ENCODE results near the gene CNNM3.

GRCh38 chr2:96809951-96810782 lies 5.9 kb upstream of the CNNM3 start:
- TF ChIP-seq, protein P1, sequence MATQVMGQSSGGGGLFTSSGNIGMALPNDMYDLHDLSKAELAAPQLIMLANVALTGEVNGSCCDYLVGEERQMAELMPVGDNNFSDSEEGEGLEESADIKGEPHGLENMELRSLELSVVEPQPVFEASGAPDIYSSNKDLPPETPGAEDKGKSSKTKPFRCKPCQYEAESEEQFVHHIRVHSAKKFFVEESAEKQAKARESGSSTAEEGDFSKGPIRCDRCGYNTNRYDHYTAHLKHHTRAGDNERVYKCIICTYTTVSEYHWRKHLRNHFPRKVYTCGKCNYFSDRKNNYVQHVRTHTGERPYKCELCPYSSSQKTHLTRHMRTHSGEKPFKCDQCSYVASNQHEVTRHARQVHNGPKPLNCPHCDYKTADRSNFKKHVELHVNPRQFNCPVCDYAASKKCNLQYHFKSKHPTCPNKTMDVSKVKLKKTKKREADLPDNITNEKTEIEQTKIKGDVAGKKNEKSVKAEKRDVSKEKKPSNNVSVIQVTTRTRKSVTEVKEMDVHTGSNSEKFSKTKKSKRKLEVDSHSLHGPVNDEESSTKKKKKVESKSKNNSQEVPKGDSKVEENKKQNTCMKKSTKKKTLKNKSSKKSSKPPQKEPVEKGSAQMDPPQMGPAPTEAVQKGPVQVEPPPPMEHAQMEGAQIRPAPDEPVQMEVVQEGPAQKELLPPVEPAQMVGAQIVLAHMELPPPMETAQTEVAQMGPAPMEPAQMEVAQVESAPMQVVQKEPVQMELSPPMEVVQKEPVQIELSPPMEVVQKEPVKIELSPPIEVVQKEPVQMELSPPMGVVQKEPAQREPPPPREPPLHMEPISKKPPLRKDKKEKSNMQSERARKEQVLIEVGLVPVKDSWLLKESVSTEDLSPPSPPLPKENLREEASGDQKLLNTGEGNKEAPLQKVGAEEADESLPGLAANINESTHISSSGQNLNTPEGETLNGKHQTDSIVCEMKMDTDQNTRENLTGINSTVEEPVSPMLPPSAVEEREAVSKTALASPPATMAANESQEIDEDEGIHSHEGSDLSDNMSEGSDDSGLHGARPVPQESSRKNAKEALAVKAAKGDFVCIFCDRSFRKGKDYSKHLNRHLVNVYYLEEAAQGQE (IDR thresholded peaks at IDR 0.05): no peak
- TF ChIP-seq, protein P2, sequence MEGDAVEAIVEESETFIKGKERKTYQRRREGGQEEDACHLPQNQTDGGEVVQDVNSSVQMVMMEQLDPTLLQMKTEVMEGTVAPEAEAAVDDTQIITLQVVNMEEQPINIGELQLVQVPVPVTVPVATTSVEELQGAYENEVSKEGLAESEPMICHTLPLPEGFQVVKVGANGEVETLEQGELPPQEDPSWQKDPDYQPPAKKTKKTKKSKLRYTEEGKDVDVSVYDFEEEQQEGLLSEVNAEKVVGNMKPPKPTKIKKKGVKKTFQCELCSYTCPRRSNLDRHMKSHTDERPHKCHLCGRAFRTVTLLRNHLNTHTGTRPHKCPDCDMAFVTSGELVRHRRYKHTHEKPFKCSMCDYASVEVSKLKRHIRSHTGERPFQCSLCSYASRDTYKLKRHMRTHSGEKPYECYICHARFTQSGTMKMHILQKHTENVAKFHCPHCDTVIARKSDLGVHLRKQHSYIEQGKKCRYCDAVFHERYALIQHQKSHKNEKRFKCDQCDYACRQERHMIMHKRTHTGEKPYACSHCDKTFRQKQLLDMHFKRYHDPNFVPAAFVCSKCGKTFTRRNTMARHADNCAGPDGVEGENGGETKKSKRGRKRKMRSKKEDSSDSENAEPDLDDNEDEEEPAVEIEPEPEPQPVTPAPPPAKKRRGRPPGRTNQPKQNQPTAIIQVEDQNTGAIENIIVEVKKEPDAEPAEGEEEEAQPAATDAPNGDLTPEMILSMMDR (IDR thresholded peaks at IDR 0.05; ENCODE audit: low read depth, low read length, missing input control): no peak
- no peak for TF ChIP-seq YY1 (IDR thresholded peaks at IDR 0.05)
- TF ChIP-seq JUND (IDR thresholded peaks at IDR 0.05): no peak
- TF ChIP-seq TAF1 (conservative IDR thresholded peaks at IDR 0.05): no peak
- no peak for TF ChIP-seq GABPA (IDR thresholded peaks at IDR 0.05 in 1 of 2, conservative IDR thresholded peaks at IDR 0.05 in 1 of 2)
- no peak for TF ChIP-seq RXRA (IDR thresholded peaks at IDR 0.05)
- TF ChIP-seq, protein P3, sequence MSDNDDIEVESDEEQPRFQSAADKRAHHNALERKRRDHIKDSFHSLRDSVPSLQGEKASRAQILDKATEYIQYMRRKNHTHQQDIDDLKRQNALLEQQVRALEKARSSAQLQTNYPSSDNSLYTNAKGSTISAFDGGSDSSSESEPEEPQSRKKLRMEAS (IDR thresholded peaks at IDR 0.05): no peak

All from liver (tissue), 3 donors.